HG02943 (cell line): ENCODE measurements around the gene CNTN4.

Experiments used
- ATAC-seq: cut with Tn5 transposase; IDR thresholded peaks from one replicate; pipeline ENCODE4 v1.9.1; 2021; ENCODE audit warnings: mild to moderate bottlenecking, low read depth, moderate library complexity; ENCODE audit not compliant: unreplicated experiment

Gene CNTN4

DNA sequence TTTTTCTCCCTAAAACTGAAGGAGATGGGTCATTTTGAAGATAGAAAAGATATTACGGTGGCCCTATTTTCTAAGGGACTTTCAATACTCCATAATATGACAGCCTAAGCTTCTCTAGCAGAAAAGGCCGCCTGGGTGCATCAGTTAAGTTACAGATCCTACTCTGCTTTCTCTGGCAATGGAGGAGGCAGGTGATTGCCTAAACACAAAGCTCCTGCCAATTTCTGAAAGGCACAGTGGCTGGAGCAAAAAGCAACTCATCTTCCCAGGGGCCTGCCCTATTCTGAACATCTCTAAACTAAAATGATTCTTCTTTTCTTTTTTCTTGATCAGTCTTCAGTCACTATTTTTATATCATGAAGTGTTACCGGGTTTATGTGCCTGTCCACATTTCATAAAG is 276.7 kb downstream of the CNTN4 start:
- ATAC-seq: no peak

DNA sequence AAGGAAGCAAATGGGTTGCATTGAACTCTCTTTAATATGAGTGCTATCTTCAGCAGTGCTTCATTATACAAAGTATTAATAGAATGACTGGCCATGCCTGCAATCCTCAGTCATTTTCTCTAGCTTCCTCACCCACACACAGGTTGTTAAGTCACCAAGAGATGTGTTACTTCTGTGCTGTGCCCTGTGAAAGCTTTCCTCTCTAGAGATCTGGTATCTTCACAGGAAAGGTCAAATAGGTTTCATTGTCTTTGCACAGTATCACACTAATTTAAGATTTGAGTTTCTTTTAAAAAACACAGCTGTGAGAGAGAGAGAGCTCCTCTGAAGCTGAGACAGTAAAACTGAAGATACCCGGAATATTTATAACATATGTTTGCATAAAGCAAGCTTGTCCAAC is 278.6 kb downstream of the CNTN4 start:
- no peak for ATAC-seq

DNA sequence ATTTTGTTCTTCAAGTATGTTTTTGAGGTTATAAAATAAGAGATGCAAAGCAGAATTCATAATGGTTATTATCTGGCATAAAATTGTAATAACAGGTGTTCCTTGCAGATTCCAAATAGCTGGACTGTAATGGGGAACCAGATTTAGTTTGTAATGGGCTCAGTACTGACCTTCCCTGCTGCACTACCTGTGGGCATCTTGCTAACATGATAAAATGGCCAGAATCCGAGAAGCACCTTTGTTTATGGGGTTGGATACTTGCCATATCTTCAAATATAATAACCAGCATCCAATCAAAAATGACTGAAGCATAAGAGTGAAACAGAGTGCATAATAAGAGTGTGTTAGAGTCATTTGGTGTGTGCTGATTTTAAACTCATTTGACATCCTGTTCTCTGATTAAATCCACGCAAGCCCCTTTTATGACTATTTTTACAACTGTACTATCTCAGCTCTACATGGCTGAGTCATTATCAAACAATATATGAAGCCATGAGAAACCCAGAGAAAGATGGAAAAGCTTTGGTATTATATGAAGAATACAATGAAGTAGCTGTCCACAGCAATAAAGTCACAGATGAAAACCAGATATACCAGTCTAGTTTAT is 292.4 kb downstream of the CNTN4 start:
- ATAC-seq: no peak

DNA sequence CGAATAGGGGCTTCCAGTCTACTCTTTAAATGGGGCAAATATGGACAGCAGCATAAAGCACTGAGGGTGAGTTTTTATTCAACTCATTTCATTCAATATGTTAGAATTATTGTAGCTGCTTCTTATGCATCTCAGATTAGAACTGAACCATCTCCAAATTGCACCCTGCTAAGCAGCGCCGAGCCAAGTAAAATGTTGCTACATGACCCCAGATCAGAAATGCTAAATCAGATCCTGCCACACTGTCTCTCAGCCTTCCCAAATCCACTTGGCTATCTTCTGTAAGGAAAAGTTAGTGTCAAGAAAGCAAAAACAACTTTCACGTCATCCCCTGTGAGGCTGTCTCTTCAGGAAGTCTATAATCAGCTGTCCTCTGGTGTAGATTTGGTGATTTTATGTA is 293.2 kb downstream of the CNTN4 start:
- no peak for ATAC-seq

DNA sequence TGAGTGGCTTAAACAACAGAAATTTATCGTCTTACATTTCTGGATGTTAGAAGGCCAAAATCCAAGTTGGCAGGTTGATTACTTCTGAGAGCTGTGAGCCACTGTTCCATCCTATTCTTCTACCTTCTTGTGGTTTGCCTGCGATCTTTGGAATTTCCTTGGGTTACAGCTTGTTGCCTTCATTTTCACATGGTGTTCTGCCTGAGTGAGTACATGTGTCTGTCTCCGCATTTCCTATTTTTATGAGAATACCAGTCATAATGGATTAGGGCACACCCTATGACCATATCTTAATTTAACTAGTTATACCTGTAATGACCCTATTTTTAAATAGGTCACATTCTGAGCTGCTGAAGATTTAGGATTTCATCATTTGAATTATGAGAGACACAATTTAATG is 294.3 kb downstream of the CNTN4 start:
- ATAC-seq: no peak

DNA sequence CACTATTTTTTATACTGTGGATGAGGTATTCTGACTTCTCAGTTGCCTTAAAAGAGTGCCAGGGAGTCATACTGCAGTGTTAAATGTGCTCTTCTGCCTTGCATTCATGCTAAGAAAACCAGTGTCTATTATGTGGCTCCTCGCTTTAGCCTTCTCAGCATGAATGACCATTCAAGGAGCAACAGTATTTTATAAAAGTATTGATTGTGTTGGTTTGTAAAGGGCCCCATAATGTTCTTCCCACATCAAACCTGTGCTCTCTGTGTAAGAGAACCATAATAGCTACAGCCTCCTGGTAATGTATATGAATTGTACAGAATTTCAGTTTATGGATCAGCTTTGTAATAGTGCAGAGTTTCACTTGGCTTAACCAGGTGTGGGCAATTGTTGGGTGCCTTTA is 316.4 kb downstream of the CNTN4 start:
- no peak for ATAC-seq

DNA sequence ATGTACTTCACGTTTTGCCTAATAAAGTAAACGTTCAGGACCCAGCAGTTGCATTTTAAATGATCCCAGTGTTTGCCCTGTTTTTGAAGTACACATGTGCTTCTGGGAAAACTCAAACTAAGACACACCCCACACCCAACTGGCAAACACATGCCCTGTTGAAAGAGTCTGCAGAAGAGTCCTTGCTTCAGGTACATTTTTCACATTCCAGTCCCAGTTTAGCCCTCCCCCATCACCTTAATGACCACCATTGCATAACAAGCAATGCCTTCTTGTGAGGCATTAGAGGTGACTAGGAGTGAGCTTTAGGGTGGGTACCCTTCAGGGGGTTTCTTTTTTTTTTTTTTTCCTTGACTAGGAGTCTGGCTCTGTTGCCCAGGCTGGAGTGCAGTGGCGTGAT is 322.3 kb downstream of the CNTN4 start:
- ATAC-seq: no peak

DNA sequence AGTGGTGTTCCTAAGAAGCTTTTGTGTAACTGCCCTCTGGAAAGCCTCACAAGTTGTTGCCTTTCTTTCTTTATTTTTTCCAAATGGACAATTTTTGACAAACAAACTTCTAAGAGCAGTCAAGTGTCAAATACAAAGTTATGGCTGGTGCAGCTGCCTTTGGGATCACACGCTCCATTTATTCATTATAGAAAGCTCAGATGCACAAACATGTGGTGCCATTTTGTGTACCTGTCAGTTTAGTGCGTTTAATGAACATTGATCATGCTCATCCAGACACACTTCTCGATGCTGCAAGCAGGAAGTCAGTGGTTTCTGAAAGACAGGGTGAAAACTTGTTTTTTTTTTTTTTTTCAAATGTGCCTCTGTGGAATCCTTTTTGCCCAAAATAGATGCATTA is 324.5 kb downstream of the CNTN4 start:
- ATAC-seq: no peak

DNA sequence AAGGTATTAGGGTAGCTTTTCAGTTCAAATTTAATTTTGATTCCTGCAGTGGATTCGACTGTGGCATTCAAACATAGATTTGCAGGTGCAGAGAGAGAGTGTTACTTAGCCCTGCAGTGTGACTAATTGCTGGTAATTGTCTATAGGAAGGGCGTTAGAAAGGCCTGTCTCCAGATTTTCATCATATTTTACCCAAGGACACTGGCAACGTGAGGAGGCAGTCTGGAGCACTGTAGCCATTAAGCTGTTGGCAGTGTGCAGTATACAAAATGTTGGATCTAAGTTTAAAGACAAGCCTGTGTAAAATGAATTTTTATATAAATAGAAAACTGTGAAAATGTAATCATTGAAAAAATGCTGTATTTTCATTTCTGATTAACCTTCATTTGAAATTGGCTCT is 342.9 kb downstream of the CNTN4 start:
- no peak for ATAC-seq

DNA sequence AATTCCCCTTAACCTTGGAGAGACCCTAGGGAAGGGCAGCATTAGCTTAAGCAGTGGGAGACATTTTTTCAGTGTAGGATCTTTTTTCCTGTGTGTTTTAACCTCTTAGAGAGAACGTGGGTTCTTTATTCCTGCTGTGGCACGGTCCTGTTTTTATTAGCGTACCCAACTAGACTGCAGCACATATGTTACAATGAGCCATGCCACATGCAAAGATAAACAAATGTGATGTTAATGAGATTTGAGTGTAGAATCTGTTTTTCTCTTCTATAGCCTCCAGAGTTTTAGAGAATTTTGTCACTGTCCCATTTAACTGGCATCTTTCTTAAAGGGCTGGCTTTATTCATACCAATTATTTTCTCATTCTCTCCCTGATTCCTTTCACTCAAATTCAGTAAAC is 347.5 kb downstream of the CNTN4 start:
- ATAC-seq: no peak

DNA sequence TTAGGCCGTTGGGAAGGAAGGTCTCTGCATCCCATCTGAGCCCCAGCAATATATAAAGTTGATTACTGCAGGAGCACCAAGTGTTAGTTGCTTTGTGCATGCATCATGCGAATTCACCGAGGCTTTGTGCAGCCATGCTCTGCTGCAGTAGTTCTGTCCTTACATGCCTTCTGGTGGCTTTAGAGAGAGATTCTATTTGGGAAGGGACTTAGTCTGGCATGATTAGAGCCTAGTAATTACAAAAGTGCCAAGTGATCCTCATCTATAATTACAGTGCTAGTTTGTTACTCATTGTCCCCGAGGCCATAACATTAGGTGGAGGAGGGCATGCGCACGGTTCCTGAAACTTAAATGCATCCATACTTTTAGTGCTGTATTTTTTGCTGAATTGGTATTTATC is 353.6 kb downstream of the CNTN4 start:
- no peak for ATAC-seq

DNA sequence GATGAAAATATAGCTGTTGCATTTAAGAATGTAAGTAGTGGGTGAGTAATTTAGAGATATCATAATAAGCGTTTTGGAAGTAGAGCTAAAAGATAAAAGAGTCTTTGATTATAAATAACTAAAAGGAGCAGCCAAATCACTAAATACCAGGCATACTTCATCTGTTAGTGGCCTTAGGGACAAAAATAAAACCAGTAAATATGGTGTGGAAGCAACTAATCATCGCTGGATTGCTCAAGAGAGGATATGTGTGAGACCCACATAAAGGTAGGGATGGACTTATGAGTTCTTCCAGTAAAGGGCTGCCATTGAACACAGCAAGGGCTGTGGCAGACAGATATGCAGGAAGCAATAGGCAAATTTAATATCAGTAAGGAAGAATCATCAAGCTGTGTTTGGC is 356.2 kb downstream of the CNTN4 start:
- ATAC-seq: no peak

DNA sequence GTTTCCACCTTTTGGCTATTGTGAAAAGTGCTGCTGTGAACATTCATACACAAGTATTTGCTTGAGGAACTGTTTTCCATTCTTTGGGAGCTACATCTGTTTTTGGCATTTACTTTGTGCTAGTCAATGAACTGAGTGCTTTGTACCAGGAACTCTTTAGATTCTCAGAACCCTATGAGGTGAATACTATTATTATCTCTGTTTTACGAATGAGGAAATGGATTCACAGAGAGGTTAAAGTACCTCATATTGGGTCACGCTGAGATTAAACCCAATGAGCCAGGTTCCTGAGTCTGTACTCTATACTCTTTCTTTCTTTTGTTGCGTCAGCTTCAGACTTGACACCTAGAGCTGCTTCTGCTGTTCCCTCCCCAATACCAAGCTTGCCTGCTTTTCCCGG is 358.1 kb downstream of the CNTN4 start:
- no peak for ATAC-seq

DNA sequence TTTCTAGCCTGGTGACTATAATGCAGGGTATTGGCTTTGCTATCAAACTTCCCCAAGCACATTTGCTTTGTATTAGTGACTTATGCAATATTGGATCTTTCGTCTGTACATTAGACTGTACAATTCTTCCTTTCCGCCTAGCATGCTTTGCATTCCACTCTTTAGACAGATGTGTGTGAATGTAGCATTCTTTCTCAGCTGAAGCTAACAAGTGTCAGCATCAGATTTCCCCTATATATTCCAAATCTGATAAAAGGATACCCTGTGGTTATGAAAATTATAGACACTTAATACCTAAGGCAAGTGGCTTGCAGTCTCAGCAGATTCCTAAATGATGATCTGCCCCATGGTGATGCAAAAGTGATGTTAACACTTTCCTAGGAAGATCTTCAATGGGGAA is 360.1 kb downstream of the CNTN4 start:
- no peak for ATAC-seq

DNA sequence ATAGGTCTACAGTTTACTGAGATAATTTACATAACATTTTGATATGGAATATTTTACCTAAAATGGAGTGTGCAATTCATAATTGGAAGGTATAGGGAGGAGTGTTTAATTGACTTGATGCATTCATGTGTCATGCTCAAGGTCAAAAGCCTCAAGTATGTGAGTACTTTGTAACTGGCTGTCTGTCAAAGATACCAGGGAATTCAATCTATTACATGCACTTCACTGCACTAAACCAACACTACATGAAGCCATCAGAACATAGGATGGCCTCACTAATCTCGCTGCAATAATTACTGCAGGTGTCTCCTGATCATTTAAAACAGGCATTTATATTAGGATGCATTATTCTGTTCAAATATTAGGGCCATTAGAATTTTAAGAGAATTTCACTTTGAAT is 367.2 kb downstream of the CNTN4 start:
- no peak for ATAC-seq

DNA sequence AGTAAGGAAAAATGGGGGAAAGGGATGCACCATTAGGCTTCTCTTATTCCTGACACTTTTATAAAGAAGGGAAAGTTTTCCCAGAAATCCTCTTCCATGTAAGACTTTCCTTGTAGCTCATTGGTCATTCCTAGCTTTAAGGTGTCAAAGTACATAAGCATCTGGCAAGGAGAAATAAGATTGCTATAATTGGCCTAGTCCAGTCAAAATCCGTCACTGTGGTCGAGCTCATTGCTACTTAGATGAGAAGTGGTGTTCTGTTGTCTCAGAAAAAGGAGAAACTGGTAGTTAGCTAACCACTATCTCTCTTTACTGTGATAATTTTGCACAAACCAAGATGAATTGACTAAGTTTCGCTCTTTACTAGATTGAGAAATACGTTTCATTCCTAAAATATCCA is 370.1 kb downstream of the CNTN4 start:
- no peak for ATAC-seq

DNA sequence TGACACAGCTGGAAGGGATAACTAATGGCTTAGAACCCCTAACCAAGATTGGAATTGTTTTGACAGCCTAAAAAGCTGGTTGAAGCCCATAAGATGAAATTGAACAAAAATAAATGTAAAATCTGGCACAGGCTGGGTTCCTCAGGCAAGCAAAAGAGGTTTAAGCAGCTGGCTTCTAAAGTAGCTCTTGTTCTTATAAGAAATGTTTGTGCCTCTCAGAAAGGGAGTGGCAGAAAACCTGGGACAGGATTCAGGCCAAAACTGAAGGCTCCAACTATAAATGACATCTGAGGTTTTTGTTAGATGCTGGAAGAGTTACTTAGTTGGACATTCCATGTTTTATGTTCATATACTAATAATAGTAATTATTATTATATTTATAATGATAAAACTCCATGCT is 378.3 kb downstream of the CNTN4 start:
- ATAC-seq: no peak

DNA sequence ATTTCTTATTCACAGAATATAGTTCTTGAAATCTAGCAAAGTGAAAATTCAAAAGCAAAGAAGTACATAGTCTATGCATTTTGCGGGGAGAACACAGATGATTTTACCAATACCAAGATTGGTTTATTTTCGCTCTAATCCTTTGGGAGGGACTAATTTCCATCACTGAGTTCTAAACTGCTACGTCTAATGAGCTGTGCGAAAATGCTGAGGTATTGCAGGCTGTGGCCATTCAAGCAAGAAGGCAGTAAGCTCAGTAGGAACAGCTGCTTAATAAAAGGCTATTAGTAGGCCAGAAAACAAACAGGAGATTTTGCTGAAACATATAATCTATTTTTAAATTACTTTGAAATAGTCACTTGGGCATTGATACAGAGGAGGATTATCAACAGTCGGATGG is 379.0 kb downstream of the CNTN4 start:
- ATAC-seq: no peak

DNA sequence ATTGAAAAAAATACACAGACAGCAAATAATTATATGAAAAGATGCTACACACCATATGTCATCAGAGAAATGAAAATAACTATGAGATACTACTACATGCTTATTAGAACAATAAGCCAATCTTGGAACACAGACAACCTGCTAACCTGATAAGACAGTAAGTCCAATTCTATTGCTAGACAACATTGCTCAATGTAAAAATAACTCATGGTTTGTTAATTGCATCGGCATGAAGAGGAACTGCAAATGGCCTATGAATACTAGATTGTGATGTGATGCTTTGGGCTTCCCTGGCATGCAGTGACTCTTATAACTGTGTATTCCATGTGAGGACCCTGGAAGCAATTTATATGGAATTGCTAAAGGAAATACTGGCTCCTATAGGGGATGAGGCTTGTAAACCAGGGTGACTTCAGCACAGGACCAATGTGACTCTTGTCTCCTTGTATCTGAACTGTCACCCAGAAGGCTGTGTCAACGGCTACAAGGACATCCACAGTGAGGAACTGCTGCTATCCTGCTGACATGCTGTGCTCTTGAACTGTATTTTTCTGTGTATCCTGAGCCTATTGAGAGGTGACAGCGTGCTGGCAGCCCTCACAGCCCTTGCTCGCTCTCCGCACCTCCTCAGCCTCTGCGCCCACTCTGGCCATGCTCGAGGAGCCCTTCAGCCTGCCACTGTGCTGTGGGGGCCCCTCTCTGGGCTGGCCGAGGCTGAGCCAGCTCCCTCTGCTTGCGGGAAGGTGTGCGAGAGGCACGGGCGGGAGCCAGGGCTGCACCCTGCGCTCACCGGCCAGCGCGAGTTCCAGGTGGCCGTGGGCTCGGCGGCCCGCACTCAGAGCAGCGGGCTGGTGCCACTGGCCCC is 385.7 kb downstream of the CNTN4 start:
- no peak for ATAC-seq

DNA sequence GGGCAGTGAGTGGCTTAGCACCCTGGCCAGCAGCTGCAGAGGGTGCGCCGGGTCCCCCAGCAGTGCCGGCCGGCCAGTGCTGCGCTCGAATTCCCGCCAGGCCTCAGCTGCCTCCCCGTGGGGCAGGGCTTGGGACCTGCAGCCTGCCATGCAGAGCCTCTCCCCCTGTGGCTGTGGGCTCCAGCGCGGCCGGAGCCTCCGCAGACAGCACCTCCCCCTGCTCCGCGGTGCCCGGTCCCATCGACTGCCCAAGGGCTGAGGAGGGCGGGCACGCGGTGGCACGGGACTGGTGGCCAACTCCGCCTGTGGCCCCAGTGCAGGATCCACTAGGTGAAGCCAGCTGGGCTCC is 386.3 kb downstream of the CNTN4 start:
- no peak for ATAC-seq

DNA sequence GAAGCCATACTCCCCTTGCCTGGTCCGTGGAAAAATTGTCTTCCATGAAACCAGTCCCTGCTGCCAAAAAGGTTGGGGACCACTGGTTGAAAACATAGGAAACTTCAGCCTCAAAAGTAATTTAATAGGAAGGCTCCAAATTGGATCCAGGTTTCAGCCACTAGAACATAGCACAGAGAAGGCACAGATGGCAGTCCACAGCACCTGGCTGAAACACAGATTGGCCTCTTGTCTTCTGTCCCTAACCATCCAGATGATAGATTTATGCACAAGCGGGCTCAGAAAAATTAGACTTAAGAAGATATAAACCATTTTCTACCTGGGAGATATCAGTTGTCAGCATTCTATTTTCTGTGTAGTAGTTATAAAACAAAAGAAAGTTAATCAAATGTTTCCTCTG is 397.1 kb downstream of the CNTN4 start:
- ATAC-seq: no peak

DNA sequence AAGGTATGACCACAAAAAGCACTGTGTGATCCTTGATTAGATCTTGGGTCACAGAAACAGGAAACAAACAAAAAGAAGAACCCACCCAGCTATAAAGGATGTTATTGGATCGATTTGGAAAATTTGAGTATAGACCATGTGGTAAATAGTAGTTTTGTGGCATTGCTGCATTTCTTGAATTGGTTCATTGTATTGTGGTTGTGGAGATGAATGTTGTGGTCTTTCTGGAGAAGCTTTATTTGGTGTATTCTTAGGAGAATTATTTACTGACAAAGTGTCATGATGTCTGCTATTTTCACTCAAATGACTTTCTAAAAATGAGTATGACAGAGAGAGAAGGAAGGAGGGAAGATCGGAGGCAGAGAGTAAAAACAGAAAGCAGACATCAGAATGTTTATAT is 406.2 kb downstream of the CNTN4 start:
- ATAC-seq: no peak
